Cardiac muscle cell (in vitro differentiated cells and primary cell): ENCODE data around the gene PRSS16. TPM values are rescaled to one million over a fixed set of nuclear protein-coding genes. Genes with fewer than 3 reads are reported as not detected.

Experiments
- DNase-seq, 2 donors: peaks; one replicate each; pipeline versions ENCODE4 v3.0.0 to v3.0.0-alpha.2; 2010 to 2017; ENCODE audit warnings: low read depth in 1 of 2, low spot score in 1 of 2
- H3K27ac ChIP-seq: fragments of 200-600 bp; sonication (generic); 2 replicates; pipeline ENCODE4 v1.5.1; 2016
- H3K27me3 ChIP-seq: fragments of 200-600 bp; sonication (generic); 2 replicates; pipeline ENCODE4 v1.6.0; 2016; ENCODE audit warnings: control low read depth
- H3K36me3 ChIP-seq: fragments of 200-600 bp; sonication (generic); 2 replicates; pipeline ENCODE4 v1.5.1; 2016; ENCODE audit warnings: control low read depth
- H3K4me1 ChIP-seq: fragments of 200-600 bp; sonication (generic); 2 replicates; pipeline ENCODE4 v1.8.1; 2017; ENCODE audit warnings: low read depth, mild to moderate bottlenecking, mixed run types
- H3K4me3 ChIP-seq: fragments of 200-600 bp; sonication (generic); 2 replicates; pipeline ENCODE4 v1.5.1; 2016; ENCODE audit warnings: mild to moderate bottlenecking
- H3K9me3 ChIP-seq: fragments of 200-600 bp; sonication (generic); 2 replicates; pipeline ENCODE4 v1.5.1; 2017; ENCODE audit warnings: low read depth, mild to moderate bottlenecking, control low read depth
- polyA plus RNA-seq: library from polyadenylated mRNA; unstranded; fragments of >200 nt; fragmentation: Nextera tagmentation; extraction: Ambion mirVana; gene quantifications from 2 replicates; pipeline ENCODE4 v1.2.1, GENCODE V29; 2016
- total RNA-seq: library from RNA; depleted of rRNA; stranded (reverse); fragments of >200 nt; gene quantifications from 2 replicates; pipeline ENCODE4 v1.2.3, GENCODE V29; 2016
- TF ChIP-seq, protein P1 (sequence below): IDR thresholded peaks from 2 replicates; pipeline ENCODE4 v1.5.1; 2012; ENCODE audit warnings: low read depth, mild to moderate bottlenecking, low read length

PRSS16 gene
- total and polyA plus RNA-seq, 2 experiments from 2014 or later: 4.4 to 5.2 TPM

DNA sequence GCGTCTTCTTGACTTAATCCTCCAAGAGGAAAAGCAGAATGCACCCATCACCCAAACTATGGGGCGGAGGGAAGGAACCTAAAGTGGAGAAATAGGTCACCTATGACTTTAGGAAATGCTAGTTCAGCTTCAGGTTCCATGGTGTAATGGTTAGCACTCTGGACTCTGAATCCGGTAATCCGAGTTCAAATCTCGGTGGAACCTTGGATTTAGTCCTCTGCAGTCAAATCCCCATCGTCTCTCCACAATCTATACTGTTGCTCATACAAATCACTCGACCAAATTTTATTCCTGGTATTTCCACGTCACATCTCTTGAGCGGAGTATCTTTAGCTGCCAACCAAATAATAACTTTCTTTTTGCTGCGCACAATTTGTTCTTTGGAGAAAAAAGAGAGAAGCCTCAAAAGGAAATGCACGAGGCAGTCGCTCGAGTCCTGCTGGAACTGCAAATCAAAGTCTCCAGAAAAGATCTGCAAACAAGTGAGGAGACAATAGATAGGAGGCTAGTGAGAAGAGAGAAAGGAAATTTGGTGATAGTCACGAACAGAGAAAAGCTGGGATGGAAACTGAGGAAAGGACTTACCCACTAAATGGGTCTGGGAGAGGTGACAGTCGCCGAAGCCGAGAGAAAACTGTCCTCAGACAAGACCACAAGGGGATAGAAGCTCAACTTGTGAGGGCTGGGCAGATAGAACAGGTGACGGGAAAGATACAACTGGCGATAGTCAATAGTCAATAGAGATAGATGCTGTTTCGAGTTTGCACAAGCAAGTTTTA, 48.0 kb downstream of the PRSS16 start:
- H3K27me3 ChIP-seq: peaks cover 85% of the 10 kb centered on the region
- H3K4me1 ChIP-seq: peaks cover 3% of the 10 kb centered on the region
- peak; percentile 30 to 66 for DNase-seq
- TF ChIP-seq, protein P1, sequence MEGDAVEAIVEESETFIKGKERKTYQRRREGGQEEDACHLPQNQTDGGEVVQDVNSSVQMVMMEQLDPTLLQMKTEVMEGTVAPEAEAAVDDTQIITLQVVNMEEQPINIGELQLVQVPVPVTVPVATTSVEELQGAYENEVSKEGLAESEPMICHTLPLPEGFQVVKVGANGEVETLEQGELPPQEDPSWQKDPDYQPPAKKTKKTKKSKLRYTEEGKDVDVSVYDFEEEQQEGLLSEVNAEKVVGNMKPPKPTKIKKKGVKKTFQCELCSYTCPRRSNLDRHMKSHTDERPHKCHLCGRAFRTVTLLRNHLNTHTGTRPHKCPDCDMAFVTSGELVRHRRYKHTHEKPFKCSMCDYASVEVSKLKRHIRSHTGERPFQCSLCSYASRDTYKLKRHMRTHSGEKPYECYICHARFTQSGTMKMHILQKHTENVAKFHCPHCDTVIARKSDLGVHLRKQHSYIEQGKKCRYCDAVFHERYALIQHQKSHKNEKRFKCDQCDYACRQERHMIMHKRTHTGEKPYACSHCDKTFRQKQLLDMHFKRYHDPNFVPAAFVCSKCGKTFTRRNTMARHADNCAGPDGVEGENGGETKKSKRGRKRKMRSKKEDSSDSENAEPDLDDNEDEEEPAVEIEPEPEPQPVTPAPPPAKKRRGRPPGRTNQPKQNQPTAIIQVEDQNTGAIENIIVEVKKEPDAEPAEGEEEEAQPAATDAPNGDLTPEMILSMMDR: no peak
- H3K9me3 ChIP-seq: no peaks in the 10 kb centered on the region
- H3K36me3 ChIP-seq: no peaks in the 10 kb centered on the region
- H3K4me3 ChIP-seq: peak overlapping the region; percentile 51
- H3K27ac ChIP-seq: no peak overlapping the region

DNA sequence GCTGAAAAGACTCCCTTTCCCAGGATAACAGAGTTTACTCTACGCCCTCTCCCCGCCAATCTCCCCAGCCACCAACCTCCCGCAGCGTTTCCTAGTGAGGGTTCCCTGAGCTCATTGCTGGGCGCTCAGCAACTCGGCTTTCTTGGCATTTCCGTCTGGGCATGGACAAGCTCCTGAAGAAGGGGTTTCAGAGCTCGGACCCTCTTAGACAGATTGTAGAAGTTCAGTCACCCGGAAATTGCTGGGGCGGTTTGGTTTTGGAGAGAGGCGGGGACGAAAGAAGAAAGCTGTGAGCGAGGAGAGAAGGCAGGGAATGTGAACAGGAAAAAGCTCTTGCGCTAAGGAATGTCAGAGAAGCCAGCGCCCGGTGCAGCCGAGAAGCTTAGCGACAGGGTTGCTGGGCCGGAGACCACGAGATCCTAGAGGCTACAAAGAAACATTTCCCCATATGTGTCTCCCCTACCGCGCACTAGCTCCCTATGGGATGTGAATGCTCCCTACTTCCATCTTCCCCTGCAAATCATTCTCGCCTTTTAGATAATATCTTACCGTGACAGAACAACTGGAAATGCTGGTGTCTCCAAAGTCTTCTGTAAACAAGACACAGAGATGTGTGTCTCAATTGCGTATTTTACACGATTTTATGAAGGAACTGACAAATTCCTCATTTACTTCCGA, 48.7 kb downstream of the PRSS16 start:
- Histone ChIP-seq H3K36me3 (no peaks in the 10 kb centered on the region), H3K9me3 (no peaks in the 10 kb centered on the region), H3K4me1 (peaks cover 3% of the 10 kb centered on the region), H3K27me3 (peaks cover 77% of the 10 kb centered on the region), H3K4me3 (peak overlapping the region; percentile 51), H3K27ac (no peak overlapping the region)
- peak; percentile 65 to 73 for DNase-seq
- TF ChIP-seq, protein P1: no peak

- Histone ChIP-seq H3K27me3 (peaks cover 65% of the 10 kb centered on the region), H3K36me3 (no peaks in the 10 kb centered on the region)
- TF ChIP-seq, protein P1: no peak
Observed at GRCh38 chr6:27297484-27297856, 50.0 kb downstream of the PRSS16 start.

DNA sequence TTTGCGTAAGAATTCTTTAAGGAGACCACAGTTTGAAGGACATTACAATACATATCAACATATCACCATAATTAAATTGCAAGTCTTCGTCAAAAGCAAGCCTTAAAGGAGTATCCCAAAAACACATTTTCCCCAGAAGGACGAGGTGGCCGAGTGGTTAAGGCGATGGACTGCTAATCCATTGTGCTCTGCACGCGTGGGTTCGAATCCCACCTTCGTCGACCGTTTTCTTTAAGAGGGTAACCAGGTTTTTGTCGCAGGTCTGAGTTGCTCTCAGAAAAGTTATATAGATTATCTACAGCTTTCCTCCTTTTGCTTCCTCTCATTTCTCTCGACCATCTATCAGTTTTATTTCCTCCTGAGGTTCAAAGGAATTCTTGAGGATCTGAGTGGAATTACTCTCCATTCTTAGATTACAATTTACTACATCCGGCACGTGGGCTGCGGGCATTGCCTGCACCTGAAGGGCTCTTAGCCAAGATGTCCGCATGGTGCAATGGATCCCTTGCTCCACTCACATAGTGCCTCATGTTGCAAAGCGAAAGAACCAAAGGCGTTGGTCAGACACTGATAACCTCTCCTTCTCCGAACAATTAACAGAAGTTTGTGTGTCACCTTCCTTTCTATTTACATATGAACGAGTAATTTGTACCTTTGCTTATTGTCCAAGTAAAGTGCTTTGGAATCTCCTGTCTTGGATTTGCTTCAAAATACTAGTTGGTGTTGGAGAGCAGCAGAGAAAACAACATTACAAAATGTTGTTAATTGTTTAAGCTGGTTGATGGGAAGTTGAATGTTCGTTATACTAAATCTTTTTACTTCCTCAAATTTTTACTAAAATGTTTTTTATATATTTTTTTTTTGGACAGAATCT, 50.6 kb downstream of the PRSS16 start:
- TF ChIP-seq, protein P1: no peak
- Histone ChIP-seq H3K4me1 (peaks cover 3% of the 10 kb centered on the region), H3K27ac (no peak overlapping the region), H3K36me3 (no peaks in the 10 kb centered on the region), H3K4me3 (no peak overlapping the region), H3K9me3 (no peaks in the 10 kb centered on the region), H3K27me3 (peaks cover 59% of the 10 kb centered on the region)
- peak in 1 of 2 donors; percentile 52 for DNase-seq

More at GRCh38 chr6:27297484-27297856, 50.0 kb downstream of the PRSS16 start:
- Histone ChIP-seq H3K9me3 (no peaks in the 10 kb centered on the region), H3K4me3 (no peak overlapping the region), H3K27ac (no peak overlapping the region), H3K4me1 (peaks cover 3% of the 10 kb centered on the region)
- no peak for DNase-seq

GRCh38 chr6:27303613-27304272, 56.2 kb downstream of the PRSS16 start:
- H3K4me3 ChIP-seq: no peak overlapping the region
- no peak for DNase-seq
- TF ChIP-seq, protein P1: no peak
- no peaks in the 10 kb centered on the region for H3K36me3 ChIP-seq
- H3K27me3 ChIP-seq: peaks cover 48% of the 10 kb centered on the region
- H3K4me1 ChIP-seq: no peaks in the 10 kb centered on the region
- no peaks in the 10 kb centered on the region for H3K9me3 ChIP-seq
- H3K27ac ChIP-seq: no peak overlapping the region
